ENCODE results near the gene SMARCC2. TPM values are rescaled to one million over a fixed set of nuclear protein-coding genes. Genes with fewer than 3 reads are reported as not detected.
A peak's percentile ranks its signal among the peaks of the same experiment; 100 is the strongest.

Gene SMARCC2
- polyA plus RNA-seq, 2 of the 4 experiments (the other 2 are of a cell fraction) = 51.9 to 83.9 TPM

GRCh38 chr12:56118688-56119357 is 70.5 kb downstream of the SMARCC2 start:
- no peak for FAIRE-seq

GRCh38 chr12:56117778-56118687 is 71.2 kb downstream of the SMARCC2 start, which contains the start of gene ZC3H10:
Gene ZC3H10, plus strand, starts transcription at chr12:56118266. Its CDS starts 2,297 bp downstream, at chr12:56120563.
- WGBS (ENCODE audit: missing lambda C conversion rate) = 3% methylated on average over 61 of the region's 61 CpGs
- H3K4me2 ChIP-seq = peak within 1 kb of the TSS; percentile 95
- POLR2A ChIA-PET = interaction anchor here (0.5 to 5.5 kb wide), 16 partner anchors 8 to 368 kb away, joined by 3 to 77 read pairs (median 6); partner anchors contain the start of genes CNPY2, DNAJC14, ERBB3 and ESYT1
- CTCF ChIA-PET = interaction anchor here (0.6 to 15.7 kb wide), 33 partner anchors 9 to 519 kb away, joined by 3 to 204 read pairs (median 6); partner anchors contain the start of genes ANKRD52, COQ10A, ESYT1 and MYL6B
- H3K4me1 ChIP-seq = peaks cover 20% of the 10 kb centered on the region
- no peaks in the 10 kb centered on the region for H3K9me3 ChIP-seq
- FAIRE-seq (peak; percentile 49), ATAC-seq (peak; percentile 74 to 82), DNase-seq (ENCODE audit: low read depth in 1 of 2, low spot score in 1 of 2) (peak; percentile 97 to 100)
- H3K4me3 ChIP-seq = peak within 1 kb of the TSS; percentile 71
- H3K27ac ChIP-seq = peak within 1 kb of the TSS; percentile 91 to 96
- TF ChIP-seq CBX8 (IDR thresholded peaks at IDR 0.05) (no peak), RARB (CRISPR knock-in tag; IDR thresholded peaks at IDR 0.05) (peak; percentile 98), CHD2 (IDR thresholded peaks at IDR 0.05; ENCODE audit: low read length, partially characterized antibody) (peak; percentile 77), REST (IDR thresholded peaks at IDR 0.05) (peak; percentile 42; the same call in 1 of the 2 replicates), RCOR1 (IDR thresholded peaks at IDR 0.05; ENCODE audit: low read depth, low read length) (no peak)
- TF ChIP-seq, protein P1, sequence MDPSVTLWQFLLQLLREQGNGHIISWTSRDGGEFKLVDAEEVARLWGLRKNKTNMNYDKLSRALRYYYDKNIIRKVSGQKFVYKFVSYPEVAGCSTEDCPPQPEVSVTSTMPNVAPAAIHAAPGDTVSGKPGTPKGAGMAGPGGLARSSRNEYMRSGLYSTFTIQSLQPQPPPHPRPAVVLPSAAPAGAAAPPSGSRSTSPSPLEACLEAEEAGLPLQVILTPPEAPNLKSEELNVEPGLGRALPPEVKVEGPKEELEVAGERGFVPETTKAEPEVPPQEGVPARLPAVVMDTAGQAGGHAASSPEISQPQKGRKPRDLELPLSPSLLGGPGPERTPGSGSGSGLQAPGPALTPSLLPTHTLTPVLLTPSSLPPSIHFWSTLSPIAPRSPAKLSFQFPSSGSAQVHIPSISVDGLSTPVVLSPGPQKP (IDR thresholded peaks at IDR 0.05; ENCODE audit: low read depth, low read length) = no peak
- TF ChIP-seq, protein P2, sequence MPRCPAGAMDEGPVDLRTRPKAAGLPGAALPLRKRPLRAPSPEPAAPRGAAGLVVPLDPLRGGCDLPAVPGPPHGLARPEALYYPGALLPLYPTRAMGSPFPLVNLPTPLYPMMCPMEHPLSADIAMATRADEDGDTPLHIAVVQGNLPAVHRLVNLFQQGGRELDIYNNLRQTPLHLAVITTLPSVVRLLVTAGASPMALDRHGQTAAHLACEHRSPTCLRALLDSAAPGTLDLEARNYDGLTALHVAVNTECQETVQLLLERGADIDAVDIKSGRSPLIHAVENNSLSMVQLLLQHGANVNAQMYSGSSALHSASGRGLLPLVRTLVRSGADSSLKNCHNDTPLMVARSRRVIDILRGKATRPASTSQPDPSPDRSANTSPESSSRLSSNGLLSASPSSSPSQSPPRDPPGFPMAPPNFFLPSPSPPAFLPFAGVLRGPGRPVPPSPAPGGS (IDR thresholded peaks at IDR 0.05) = peak; percentile 92; the same call in 2 of the 3 replicates

More at GRCh38 chr12:56118688-56119357, 70.5 kb downstream of the SMARCC2 start:
- Histone ChIP-seq H3K4me1 (peaks cover 20% of the 10 kb centered on the region), H3K9me3 (no peaks in the 10 kb centered on the region), H3K4me3 (peak overlapping the region; percentile 71), H3K27ac (peak overlapping the region; percentile 81 to 91), H3K4me2 (peak overlapping the region; percentile 95)
- ChIA-PET CTCF (interaction anchor here (0.6 to 15.7 kb wide), 37 partner anchors 8 to 518 kb away, joined by 3 to 204 read pairs (median 5); partner anchors contain the start of genes ANKRD52, COQ10A, ESYT1 and MYL6B), POLR2A (interaction anchor here (0.5 to 5.5 kb wide), 15 partner anchors 7 to 367 kb away, joined by 3 to 77 read pairs (median 7); partner anchors contain the start of genes DNAJC14, ERBB3, ESYT1 and MYL6)
- TF ChIP-seq SREBF2 (IDR thresholded peaks at IDR 0.05) (no peak), CHD4 (IDR thresholded peaks at IDR 0.05; ENCODE audit: borderline replicate concordance) (no peak), TP53 (CRISPR knock-in tag; IDR thresholded peaks at IDR 0.05) (no peak), CBX8 (IDR thresholded peaks at IDR 0.05) (no peak), GATA3 (IDR thresholded peaks at IDR 0.05; ENCODE audit: borderline replicate concordance) (no peak), NPAS2 (CRISPR knock-in tag; IDR thresholded peaks at IDR 0.05; ENCODE audit: borderline replicate concordance) (no peak), EHMT2 (IDR thresholded peaks at IDR 0.05; ENCODE audit: low read depth) (no peak), RCOR1 (IDR thresholded peaks at IDR 0.05; ENCODE audit: low read depth, low read length) (no peak), JUN (IDR thresholded peaks at IDR 0.05) (no peak), POLR2AphosphoS2 (conservative IDR thresholded peaks at IDR 0.05; ENCODE audit: low read length) (no peak), MYC (IDR thresholded peaks at IDR 0.05; ENCODE audit: borderline replicate concordance, low read length) (no peak), KDM5A (IDR thresholded peaks at IDR 0.05) (no peak), POLR2A (IDR thresholded peaks at IDR 0.05; ENCODE audit: low read length) (no peak), ESRRA (IDR thresholded peaks at IDR 0.05; ENCODE audit: borderline replicate concordance, low read length) (no peak), JUNB (IDR thresholded peaks at IDR 0.05) (no peak), CTCF (IDR thresholded peaks at IDR 0.05) (no peak)
- TF ChIP-seq, protein P3, sequence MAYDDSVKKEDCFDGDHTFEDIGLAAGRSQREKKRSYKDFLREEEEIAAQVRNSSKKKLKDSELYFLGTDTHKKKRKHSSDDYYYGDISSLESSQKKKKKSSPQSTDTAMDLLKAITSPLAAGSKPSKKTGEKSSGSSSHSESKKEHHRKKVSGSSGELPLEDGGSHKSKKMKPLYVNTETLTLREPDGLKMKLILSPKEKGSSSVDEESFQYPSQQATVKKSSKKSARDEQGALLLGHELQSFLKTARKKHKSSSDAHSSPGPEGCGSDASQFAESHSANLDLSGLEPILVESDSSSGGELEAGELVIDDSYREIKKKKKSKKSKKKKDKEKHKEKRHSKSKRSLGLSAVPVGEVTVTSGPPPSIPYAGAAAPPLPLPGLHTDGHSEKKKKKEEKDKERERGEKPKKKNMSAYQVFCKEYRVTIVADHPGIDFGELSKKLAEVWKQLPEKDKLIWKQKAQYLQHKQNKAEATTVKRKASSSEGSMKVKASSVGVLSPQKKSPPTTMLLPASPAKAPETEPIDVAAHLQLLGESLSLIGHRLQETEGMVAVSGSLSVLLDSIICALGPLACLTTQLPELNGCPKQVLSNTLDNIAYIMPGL (CRISPR knock-in tag; IDR thresholded peaks at IDR 0.05; ENCODE audit: borderline replicate concordance) = no peak
- TF ChIP-seq, protein P4, sequence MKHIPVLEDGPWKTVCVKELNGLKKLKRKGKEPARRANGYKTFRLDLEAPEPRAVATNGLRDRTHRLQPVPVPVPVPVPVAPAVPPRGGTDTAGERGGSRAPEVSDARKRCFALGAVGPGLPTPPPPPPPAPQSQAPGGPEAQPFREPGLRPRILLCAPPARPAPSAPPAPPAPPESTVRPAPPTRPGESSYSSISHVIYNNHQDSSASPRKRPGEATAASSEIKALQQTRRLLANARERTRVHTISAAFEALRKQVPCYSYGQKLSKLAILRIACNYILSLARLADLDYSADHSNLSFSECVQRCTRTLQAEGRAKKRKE (CRISPR knock-in tag; IDR thresholded peaks at IDR 0.05; ENCODE audit: low read depth) = no peak
- ATAC-seq (peak; percentile 38 to 45; a peak in 5 of 6 replicates), DNase-seq (ENCODE audit: low read depth in 1 of 2, low spot score in 1 of 2) (no peak)
- 3% methylated on average over 13 of the region's 13 CpGs for WGBS (ENCODE audit: missing lambda C conversion rate)
